Panc1 (cell line): ENCODE data around the gene NUDT3. TPM values are rescaled to one million over a fixed set of nuclear protein-coding genes. Genes with fewer than 3 reads are reported as not detected.

Source experiments
- ATAC-seq: fragments of 200-7000 bp; cut with Tn5 transposase; 2 replicates; pipeline ENCODE4 v1.9.1; 2020; ENCODE audit warnings: mild to moderate bottlenecking, moderate library complexity
- BruUV-seq: library from RNA; stranded (reverse); fragments of 400-500 nt; replicated peaks from 2 replicates; lab custom pipeline; 2021; lab: Mats Ljungman, UMichigan
- CTCF ChIA-PET: fragments of 300-600 bp; sonication (Branson Sonifier 250); formaldehyde crosslinking; loops from one replicate; lab custom pipeline; 2022; ENCODE audit warnings: antibody characterized with exemption; lab: Charles Lee
- POLR2A ChIA-PET: fragments of 300-600 bp; sonication (Branson Sonifier 250); formaldehyde crosslinking; loops from one replicate; lab custom pipeline; 2022; ENCODE audit warnings: antibody characterized with exemption; lab: Charles Lee
- DNase-seq: peaks from one replicate; pipeline ENCODE4 v3.0.0-alpha.2; 2010; ENCODE audit warnings: low read depth, low spot score
- H3K27ac ChIP-seq: 2 replicates; pipeline ENCODE4 v1.5.1; 2011; ENCODE audit warnings: mild to moderate bottlenecking, low read length, inconsistent platforms
- H3K27me3 ChIP-seq: fragments of 200-500 bp; sonication (Bioruptor generic); 2 replicates; pipeline ENCODE4 v1.6.0; 2014; ENCODE audit warnings: low read length, inconsistent platforms; ENCODE audit not compliant: control insufficient read depth, insufficient read depth
- H3K36me3 ChIP-seq: fragments of 200-500 bp; sonication (Bioruptor generic); 2 replicates; pipeline ENCODE4 v1.5.1; 2014; ENCODE audit warnings: inconsistent platforms, mild to moderate bottlenecking, low read length, moderate library complexity; ENCODE audit not compliant: control insufficient read depth, insufficient read depth
- H3K4me1 ChIP-seq: 2 replicates; pipeline ENCODE4 v1.5.1; 2011; ENCODE audit warnings: inconsistent platforms, mild to moderate bottlenecking, low read length, moderate library complexity; ENCODE audit not compliant: control insufficient read depth, insufficient read depth
- H3K4me3 ChIP-seq, 2 experiments: 2 replicates each; pipeline ENCODE4 v1.5.1; 2011 to 2012; ENCODE audit warnings: low read depth in 2 of 2, low read length in 2 of 2, mild to moderate bottlenecking in 2 of 2, inconsistent platforms in 1 of 2, moderate library complexity in 1 of 2
- H3K9me3 ChIP-seq: fragments of 200-500 bp; sonication (Bioruptor generic); 2 replicates; pipeline ENCODE4 v1.5.1; 2014; ENCODE audit warnings: low read depth, mild to moderate bottlenecking, inconsistent platforms, low read length, moderate library complexity; ENCODE audit not compliant: control insufficient read depth, insufficient read depth
- POLR2AphosphoS5 ChIP-seq: IDR thresholded peaks from 2 replicates; pipeline ENCODE4 v1.6.1; 2012; ENCODE audit warnings: mild to moderate bottlenecking, low read depth, low read length, moderate library complexity
- SIN3A ChIP-seq: IDR thresholded peaks from 2 replicates; pipeline ENCODE4 v1.6.1; 2012; ENCODE audit warnings: low read depth, mild to moderate bottlenecking, low read length, moderate library complexity, borderline replicate concordance; ENCODE audit not compliant: insufficient read depth
- TCF7L2 ChIP-seq: IDR thresholded peaks from 2 replicates; pipeline ENCODE4 v1.6.1; 2011; ENCODE audit warnings: mild to moderate bottlenecking, low read depth, low read length, inconsistent platforms
- in situ Hi-C: cut with HindIII; loops from 2 replicates; pipeline ENCODE4 v1.10.0; 2016; ENCODE audit warnings: low sequenced_read_pairs, low pct_unique_long_range_greater_than_20kb
- intact Hi-C: fragments of 100-400 bp; cut with micrococcal nuclease; formaldehyde crosslinking; loops from one replicate; pipeline ENCODE4 v1.10.0; 2022; ENCODE audit not compliant: unreplicated experiment
- total RNA-seq: library from RNA; stranded (reverse); gene quantifications from one replicate; pipeline ENCODE4 v1.2.1, GENCODE V29; 2021; ENCODE audit not compliant: unreplicated experiment
- TF ChIP-seq, protein P1 (sequence below), 2 experiments: IDR thresholded peaks; 2 replicates each; pipeline ENCODE4 v1.6.1; 2011 to 2012; ENCODE audit warnings: low read depth in 2 of 2, control low read depth in 1 of 2, low read length in 1 of 2, mild to moderate bottlenecking in 1 of 2, moderate library complexity in 1 of 2; ENCODE audit not compliant: insufficient read depth in 1 of 2
- TF ChIP-seq, protein P2 (sequence below): fragments of 450-650 bp; IDR thresholded peaks from 2 replicates; pipeline ENCODE4 v1.5.1; 2017; ENCODE audit warnings: mild to moderate bottlenecking

Gene NUDT3
- total RNA-seq, 1 experiment from 2014 or later = 25.9 TPM

DNA sequence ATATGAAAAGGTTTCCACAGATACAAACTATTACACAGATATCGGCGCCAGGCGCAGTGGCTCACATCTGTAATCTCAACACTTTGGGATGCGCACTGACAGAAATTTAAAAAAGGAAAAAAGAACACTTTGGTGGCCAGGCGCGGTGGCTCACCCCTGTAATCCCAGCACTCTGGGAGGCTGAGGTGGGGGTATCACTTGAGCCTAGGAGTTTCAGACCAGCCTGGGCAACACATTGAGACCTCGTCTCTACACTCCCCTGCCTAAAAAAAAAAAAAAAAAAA lies 41.6 kb downstream of the NUDT3 start:
- intact Hi-C loops (no loop called here), in situ Hi-C loops (no loop called here)
- ChIA-PET CTCF (no interaction called here), POLR2A (no interaction called here)
- no peak for TF ChIP-seq POLR2AphosphoS5
- no peak for TF ChIP-seq SIN3A
- TF ChIP-seq, protein P1, sequence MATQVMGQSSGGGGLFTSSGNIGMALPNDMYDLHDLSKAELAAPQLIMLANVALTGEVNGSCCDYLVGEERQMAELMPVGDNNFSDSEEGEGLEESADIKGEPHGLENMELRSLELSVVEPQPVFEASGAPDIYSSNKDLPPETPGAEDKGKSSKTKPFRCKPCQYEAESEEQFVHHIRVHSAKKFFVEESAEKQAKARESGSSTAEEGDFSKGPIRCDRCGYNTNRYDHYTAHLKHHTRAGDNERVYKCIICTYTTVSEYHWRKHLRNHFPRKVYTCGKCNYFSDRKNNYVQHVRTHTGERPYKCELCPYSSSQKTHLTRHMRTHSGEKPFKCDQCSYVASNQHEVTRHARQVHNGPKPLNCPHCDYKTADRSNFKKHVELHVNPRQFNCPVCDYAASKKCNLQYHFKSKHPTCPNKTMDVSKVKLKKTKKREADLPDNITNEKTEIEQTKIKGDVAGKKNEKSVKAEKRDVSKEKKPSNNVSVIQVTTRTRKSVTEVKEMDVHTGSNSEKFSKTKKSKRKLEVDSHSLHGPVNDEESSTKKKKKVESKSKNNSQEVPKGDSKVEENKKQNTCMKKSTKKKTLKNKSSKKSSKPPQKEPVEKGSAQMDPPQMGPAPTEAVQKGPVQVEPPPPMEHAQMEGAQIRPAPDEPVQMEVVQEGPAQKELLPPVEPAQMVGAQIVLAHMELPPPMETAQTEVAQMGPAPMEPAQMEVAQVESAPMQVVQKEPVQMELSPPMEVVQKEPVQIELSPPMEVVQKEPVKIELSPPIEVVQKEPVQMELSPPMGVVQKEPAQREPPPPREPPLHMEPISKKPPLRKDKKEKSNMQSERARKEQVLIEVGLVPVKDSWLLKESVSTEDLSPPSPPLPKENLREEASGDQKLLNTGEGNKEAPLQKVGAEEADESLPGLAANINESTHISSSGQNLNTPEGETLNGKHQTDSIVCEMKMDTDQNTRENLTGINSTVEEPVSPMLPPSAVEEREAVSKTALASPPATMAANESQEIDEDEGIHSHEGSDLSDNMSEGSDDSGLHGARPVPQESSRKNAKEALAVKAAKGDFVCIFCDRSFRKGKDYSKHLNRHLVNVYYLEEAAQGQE (IDR thresholded peaks at IDR 0.05; ENCODE audit: insufficient read depth in 1 of 2, low read depth in 2 of 2, low read length in 1 of 2) = no peak
- no peak for TF ChIP-seq TCF7L2
- TF ChIP-seq, protein P2, sequence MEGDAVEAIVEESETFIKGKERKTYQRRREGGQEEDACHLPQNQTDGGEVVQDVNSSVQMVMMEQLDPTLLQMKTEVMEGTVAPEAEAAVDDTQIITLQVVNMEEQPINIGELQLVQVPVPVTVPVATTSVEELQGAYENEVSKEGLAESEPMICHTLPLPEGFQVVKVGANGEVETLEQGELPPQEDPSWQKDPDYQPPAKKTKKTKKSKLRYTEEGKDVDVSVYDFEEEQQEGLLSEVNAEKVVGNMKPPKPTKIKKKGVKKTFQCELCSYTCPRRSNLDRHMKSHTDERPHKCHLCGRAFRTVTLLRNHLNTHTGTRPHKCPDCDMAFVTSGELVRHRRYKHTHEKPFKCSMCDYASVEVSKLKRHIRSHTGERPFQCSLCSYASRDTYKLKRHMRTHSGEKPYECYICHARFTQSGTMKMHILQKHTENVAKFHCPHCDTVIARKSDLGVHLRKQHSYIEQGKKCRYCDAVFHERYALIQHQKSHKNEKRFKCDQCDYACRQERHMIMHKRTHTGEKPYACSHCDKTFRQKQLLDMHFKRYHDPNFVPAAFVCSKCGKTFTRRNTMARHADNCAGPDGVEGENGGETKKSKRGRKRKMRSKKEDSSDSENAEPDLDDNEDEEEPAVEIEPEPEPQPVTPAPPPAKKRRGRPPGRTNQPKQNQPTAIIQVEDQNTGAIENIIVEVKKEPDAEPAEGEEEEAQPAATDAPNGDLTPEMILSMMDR = no peak
- ATAC-seq (no peak), DNase-seq (no peak)
- no TSS peak for BruUV-seq
- H3K4me3 ChIP-seq = no peak overlapping the region
- no peaks in the 10 kb centered on the region for H3K36me3 ChIP-seq
- no peaks in the 10 kb centered on the region for H3K27me3 ChIP-seq
- no peaks in the 10 kb centered on the region for H3K9me3 ChIP-seq
- H3K4me1 ChIP-seq = peaks cover 6% of the 10 kb centered on the region; the same call in 1 of the 2 replicates
- H3K27ac ChIP-seq = no peak overlapping the region

DNA sequence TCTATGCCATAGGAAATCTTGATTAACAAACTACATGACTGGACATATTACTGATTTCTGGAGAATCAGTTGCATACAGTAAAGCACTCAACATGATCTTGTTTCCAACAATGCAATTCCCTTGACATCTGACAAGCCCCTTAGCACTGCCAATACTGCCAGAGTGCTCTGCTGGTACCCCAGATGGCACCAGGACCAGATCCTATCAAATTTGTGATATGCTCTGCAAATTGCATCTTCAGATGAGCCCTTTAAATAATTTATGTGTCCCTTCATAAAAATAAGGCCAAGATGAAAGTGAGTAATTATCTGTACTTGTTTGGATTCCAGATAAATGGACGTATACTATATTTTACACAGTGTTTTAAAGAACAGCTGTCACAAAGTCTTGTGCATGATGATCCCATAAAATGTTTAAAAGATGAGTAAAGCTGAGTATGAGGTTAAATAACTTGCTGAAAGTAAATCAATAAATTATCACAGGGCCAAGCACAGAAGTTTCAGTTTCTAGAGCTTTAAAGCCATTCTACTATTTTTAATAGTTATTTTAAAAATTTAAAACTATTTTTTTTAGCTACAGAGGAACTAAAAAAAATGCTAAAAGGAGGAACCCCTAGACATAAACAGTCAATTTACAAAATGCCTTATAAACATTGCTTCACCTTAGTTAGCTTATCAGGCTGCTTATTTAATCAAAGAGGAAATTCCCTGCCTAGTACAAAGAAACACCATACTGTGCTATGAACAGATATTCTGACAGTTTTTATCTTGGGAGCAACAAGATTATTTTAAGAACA lies 42.1 kb downstream of the NUDT3 start:
- no peaks in the 10 kb centered on the region for H3K9me3 ChIP-seq
- BruUV-seq = no TSS peak
- H3K4me1 ChIP-seq = peaks cover 6% of the 10 kb centered on the region; the same call in 1 of the 2 replicates
- ChIA-PET POLR2A (no interaction called here), CTCF (no interaction called here)
- in situ Hi-C loops = no loop called here
- no peak for TF ChIP-seq TCF7L2
- no peak for TF ChIP-seq POLR2AphosphoS5
- TF ChIP-seq, protein P1 (IDR thresholded peaks at IDR 0.05; ENCODE audit: insufficient read depth in 1 of 2, low read depth in 2 of 2, low read length in 1 of 2) = no peak
- no peak for TF ChIP-seq SIN3A
- TF ChIP-seq, protein P2 = no peak
- ATAC-seq (no peak), DNase-seq (no peak)
- no peak overlapping the region for H3K4me3 ChIP-seq
- H3K27ac ChIP-seq = no peak overlapping the region
- intact Hi-C loops = no loop called here
- H3K27me3 ChIP-seq = no peaks in the 10 kb centered on the region
- H3K36me3 ChIP-seq = no peaks in the 10 kb centered on the region
